Activated CD4-positive, alpha-beta T cell treated with anti-CD3 and anti-CD28 coated beads, Interleukin-2, amount 50 U/mL, for 1 hour (primary cell): ENCODE results near the gene DMTF1.
"Not testable (repeated sequence)": the region's sequence is repeated elsewhere in the genome, so short reads cannot be mapped to it uniquely, and the experiment has no call there.

Source experiments
- DNase-seq: peaks from one replicate; pipeline ENCODE4 v3.0.0-alpha.2; 2020

Gene DMTF1

DNA sequence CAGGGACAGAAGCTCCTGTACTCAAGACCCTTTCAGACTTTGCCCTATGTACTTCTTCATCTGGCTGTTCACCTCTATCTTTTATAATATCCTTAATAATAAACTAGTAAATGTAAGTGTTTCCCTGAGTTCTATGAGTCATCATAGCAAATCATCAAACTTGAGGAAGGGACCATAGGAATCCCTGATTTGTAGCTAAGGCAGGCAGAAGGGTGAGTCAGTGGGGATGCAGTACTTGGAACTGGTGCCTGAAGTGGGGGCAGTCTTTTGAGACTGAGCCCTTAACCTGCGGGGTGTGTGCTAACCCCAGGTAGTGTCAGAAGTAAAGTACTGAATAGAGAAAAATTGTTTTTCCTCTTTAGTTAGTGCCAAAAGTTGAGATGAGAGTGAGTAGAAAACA, 73.4 kb downstream of the DMTF1 start:
- no peak for DNase-seq

GRCh38 chr7:87226495-87226894, 74.2 kb downstream of the DMTF1 start:
- DNase-seq: no peak

GRCh38 chr7:87231258-87231657, 79.0 kb downstream of the DMTF1 start:
- DNase-seq: no peak

DNA sequence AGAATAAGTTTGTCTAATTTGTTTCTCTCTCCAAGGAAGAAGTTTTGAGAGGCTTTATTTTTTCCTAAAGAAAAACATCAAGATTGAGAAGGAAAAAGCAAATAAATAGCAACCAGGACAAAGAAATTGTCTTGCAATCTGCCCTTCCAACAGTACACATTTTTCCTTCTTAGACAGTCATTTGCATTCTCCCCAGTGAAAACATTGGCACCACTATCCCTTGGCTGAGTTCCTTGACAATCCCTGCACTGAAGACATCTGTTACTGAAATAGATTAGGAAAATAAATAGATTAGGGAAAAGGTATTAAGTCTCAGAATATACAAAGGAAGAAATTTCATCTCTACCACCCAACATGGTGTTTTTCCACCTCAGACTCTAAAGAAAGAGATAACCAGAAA, 79.5 kb downstream of the DMTF1 start:
- DNase-seq: no peak

DNA sequence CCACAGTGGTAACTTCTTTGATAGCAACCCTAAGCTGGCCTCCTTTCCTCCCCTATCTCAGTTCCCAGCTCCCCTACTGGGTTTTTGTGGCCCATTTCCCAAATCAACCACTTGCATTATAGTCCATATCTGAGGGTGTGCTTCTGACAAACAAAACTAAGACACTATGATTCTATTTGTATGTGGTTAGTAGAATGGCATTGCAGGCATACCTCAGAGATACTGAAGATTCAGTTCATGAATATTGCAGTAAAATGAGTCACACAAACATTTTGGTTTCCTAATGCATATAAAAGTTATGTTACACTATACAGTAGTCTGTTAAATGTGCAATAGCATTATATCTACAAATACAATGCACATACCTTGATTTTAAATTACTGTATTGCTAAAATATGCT, 82.7 kb downstream of the DMTF1 start:
- no peak for DNase-seq

DNA sequence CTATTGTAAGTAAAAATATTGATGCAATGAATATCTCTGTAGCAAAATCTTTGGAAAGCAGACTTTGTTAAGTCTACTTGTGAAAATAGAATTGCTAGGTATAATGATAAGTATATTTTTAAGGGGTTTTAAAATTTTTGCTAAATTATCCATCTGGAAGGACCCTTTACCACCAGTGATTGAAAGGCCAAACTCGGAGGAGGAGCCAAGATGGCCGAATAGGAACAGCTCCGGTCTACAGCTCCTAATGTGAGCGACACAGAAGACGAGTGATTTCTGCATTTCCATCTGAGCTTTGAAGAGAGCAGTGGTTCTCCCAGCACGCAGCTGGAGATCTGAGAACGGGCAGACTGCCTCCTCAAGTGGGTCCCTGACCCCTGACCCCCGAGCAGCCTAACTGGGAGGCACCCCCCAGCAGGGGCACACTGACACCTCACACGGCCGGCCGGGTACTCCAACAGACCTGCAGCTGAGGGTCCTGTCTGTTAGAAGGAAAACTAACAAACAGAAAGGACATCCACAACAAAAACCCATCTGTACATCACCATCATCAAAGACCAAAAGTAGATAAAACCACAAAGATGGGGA, 86.3 kb downstream of the DMTF1 start:
- not testable (repeated sequence) for DNase-seq

DNA sequence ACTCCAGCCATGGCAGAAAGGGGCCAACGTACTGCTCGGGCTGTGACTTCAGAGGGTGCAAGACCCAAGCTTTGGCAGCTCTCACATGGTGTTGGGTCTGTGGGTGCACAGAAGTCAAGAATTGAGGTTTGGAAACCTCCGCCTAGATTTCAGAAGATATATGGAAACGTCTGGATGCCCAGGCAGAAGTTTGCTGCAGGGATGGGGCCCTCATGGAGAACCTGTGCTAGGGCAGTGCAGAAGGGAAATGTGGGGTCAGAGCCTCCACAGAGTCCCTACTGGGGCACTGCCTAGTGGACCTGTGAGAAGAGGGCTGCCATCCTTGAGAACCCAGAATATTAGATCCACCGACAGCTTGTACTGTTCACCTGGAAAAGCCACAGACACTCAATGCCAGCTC, 93.4 kb downstream of the DMTF1 start:
- DNase-seq: not testable (repeated sequence)
